ENCODE data around the gene CTXND2. TPM values are rescaled to one million over a fixed set of nuclear protein-coding genes. Genes with fewer than 3 reads are reported as not detected.
A peak's percentile ranks its signal among the peaks of the same experiment; 100 is the strongest.

The CTXND2 gene
- total RNA-seq, 1 experiment from 2014 or later: not detected

DNA sequence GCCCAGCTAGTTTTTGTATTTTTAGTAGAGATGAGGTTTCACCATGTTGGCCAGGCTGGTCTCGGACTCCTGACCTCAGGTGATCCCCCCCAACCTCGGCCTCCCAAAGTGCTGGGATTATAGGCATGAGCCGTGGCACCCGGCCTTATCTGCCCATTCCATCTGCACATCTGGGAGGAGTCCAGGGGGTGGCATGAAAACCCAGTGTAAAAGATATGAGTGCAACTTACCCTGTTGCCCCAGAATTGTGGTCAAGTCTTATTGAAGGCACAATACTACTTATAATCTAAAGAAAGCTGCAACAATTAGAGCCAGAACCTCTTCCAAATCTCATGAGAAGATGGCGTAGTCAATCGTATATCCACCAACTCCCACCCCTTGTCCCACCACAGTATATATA lies 18.4 kb downstream of the CTXND2 start:
- ChIA-PET POLR2A (no interaction called here), CTCF (no interaction called here)
- H3K27me3 ChIP-seq (replicated peaks; ENCODE audit: control insufficient read depth, insufficient read depth, low read length): no peaks in the 10 kb centered on the region
- Mint-ChIP-seq H3K36me3 (ENCODE audit: insufficient read depth, unreplicated experiment) (no peaks in the 10 kb centered on the region), H3K27me3 (ENCODE audit: insufficient read depth, unreplicated experiment) (no peaks in the 10 kb centered on the region), H3K27ac (ENCODE audit: unreplicated experiment) (no peak overlapping the region), H3K4me3 (ENCODE audit: unreplicated experiment) (no peak overlapping the region), H3K4me1 (ENCODE audit: low read depth, unreplicated experiment) (peaks cover 8% of the 10 kb centered on the region), H3K9me3 (ENCODE audit: unreplicated experiment) (no peaks in the 10 kb centered on the region)
- no peak for DNase-seq
- intact Hi-C loops (cut with micrococcal nuclease; ENCODE audit: unreplicated experiment): no loop called here
- TF ChIP-seq, protein P1, sequence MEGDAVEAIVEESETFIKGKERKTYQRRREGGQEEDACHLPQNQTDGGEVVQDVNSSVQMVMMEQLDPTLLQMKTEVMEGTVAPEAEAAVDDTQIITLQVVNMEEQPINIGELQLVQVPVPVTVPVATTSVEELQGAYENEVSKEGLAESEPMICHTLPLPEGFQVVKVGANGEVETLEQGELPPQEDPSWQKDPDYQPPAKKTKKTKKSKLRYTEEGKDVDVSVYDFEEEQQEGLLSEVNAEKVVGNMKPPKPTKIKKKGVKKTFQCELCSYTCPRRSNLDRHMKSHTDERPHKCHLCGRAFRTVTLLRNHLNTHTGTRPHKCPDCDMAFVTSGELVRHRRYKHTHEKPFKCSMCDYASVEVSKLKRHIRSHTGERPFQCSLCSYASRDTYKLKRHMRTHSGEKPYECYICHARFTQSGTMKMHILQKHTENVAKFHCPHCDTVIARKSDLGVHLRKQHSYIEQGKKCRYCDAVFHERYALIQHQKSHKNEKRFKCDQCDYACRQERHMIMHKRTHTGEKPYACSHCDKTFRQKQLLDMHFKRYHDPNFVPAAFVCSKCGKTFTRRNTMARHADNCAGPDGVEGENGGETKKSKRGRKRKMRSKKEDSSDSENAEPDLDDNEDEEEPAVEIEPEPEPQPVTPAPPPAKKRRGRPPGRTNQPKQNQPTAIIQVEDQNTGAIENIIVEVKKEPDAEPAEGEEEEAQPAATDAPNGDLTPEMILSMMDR (IDR thresholded peaks at IDR 0.05; ENCODE audit: insufficient read depth in 1 of 2, low read depth in 1 of 2, low read length in 1 of 2, severe bottlenecking in 1 of 2, unreplicated experiment in 1 of 2): no peak
- H3K9me3 ChIP-seq: no peaks in the 10 kb centered on the region
- no peak overlapping the region for H3K4me3 ChIP-seq (ENCODE audit: low read depth, low read length)
- H3K4me1 ChIP-seq: no peaks in the 10 kb centered on the region
- H3K36me3 ChIP-seq (ENCODE audit: control insufficient read depth, insufficient read depth, low read length): no peaks in the 10 kb centered on the region
- no TSS peak for BruUV-seq (replicated peaks)

DNA sequence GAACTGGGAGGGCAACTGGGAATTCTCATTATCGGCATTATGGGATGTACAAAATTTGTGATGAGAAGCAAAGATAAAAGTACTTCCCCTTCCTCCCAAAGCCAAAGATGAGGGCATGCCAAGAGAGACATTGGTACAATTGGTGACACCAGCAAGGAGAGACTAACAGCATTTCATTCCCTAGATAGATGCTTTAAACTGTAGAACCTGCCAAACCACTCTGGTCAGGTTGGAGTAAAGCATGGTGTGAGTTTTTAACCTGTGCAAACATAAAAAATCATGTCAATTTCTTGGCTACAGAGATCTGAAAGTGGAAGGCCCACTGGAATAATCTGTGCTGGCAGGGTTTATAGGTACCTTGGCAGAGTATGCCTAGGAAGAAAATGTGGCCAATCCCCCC lies 19.4 kb downstream of the CTXND2 start:
- H3K9me3 Mint-ChIP-seq (ENCODE audit: unreplicated experiment): no peaks in the 10 kb centered on the region
- Histone ChIP-seq H3K9me3 (no peaks in the 10 kb centered on the region), H3K27me3 (replicated peaks; ENCODE audit: control insufficient read depth, insufficient read depth, low read length) (no peaks in the 10 kb centered on the region), H3K4me1 (no peaks in the 10 kb centered on the region), H3K4me3 (ENCODE audit: low read depth, low read length) (no peak overlapping the region), H3K36me3 (ENCODE audit: control insufficient read depth, insufficient read depth, low read length) (no peaks in the 10 kb centered on the region)
- TF ChIP-seq, protein P1 (IDR thresholded peaks at IDR 0.05; ENCODE audit: insufficient read depth in 1 of 2, low read depth in 1 of 2, low read length in 1 of 2, severe bottlenecking in 1 of 2, unreplicated experiment in 1 of 2): no peak
- CTCF ChIA-PET: no interaction called here
- DNase-seq: peak in 1 of 2 experiments; percentile 24
- POLR2A ChIA-PET: interaction anchor here (0.6 kb wide), 1 partner anchor 14 kb away, joined by 3 read pairs; no protein-coding TSS in a partner anchor
- no peak overlapping the region for H3K4me3 Mint-ChIP-seq (ENCODE audit: unreplicated experiment)
- intact Hi-C loops (cut with micrococcal nuclease; ENCODE audit: unreplicated experiment): no loop called here
- H3K4me1 Mint-ChIP-seq (ENCODE audit: low read depth, unreplicated experiment): peaks cover 8% of the 10 kb centered on the region
- no TSS peak for BruUV-seq (replicated peaks)
- H3K36me3 Mint-ChIP-seq (ENCODE audit: insufficient read depth, unreplicated experiment): no peaks in the 10 kb centered on the region
- H3K27me3 Mint-ChIP-seq (ENCODE audit: insufficient read depth, unreplicated experiment): no peaks in the 10 kb centered on the region
- no peak overlapping the region for H3K27ac Mint-ChIP-seq (ENCODE audit: unreplicated experiment)

DNA sequence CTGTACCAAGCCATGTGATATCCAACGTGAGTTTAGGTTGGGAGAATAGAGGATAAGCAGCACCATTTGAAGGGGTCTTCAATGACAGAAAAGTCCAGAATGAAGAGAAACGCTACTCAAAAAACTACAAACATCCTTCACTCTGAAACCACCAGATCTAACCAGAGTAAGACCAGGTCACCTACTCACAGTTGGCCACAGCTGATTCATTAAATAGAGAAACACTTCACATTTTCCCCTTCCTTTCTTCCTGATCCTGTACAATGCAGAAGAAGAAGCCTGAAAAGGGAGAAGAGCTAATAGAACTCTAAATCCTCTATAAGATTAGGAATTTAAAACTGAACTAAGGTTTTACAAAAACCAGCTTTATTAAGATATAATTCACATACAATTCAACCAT lies 19.9 kb downstream of the CTXND2 start:
- Histone ChIP-seq H3K4me1 (no peaks in the 10 kb centered on the region), H3K9me3 (no peaks in the 10 kb centered on the region), H3K27me3 (replicated peaks; ENCODE audit: control insufficient read depth, insufficient read depth, low read length) (no peaks in the 10 kb centered on the region), H3K4me3 (ENCODE audit: low read depth, low read length) (no peak overlapping the region), H3K36me3 (ENCODE audit: control insufficient read depth, insufficient read depth, low read length) (no peaks in the 10 kb centered on the region)
- H3K4me3 Mint-ChIP-seq (ENCODE audit: unreplicated experiment): no peak overlapping the region
- ChIA-PET CTCF (no interaction called here), POLR2A (interaction anchor here (0.5 to 0.6 kb wide), 3 partner anchors 14 to 167 kb away, joined by 3 to 5 read pairs (median 3); no protein-coding TSS in a partner anchor)
- intact Hi-C loops (cut with micrococcal nuclease; ENCODE audit: unreplicated experiment): no loop called here
- H3K27me3 Mint-ChIP-seq (ENCODE audit: insufficient read depth, unreplicated experiment): no peaks in the 10 kb centered on the region
- H3K9me3 Mint-ChIP-seq (ENCODE audit: unreplicated experiment): no peaks in the 10 kb centered on the region
- TF ChIP-seq, protein P1 (IDR thresholded peaks at IDR 0.05; ENCODE audit: insufficient read depth in 1 of 2, low read depth in 1 of 2, low read length in 1 of 2, severe bottlenecking in 1 of 2, unreplicated experiment in 1 of 2): no peak
- no peaks in the 10 kb centered on the region for H3K36me3 Mint-ChIP-seq (ENCODE audit: insufficient read depth, unreplicated experiment)
- DNase-seq: no peak
- peaks cover 8% of the 10 kb centered on the region for H3K4me1 Mint-ChIP-seq (ENCODE audit: low read depth, unreplicated experiment)
- BruUV-seq (replicated peaks): no TSS peak
- no peak overlapping the region for H3K27ac Mint-ChIP-seq (ENCODE audit: unreplicated experiment)
